ENCODE results near the gene MPZL3. TPM values are rescaled to one million over a fixed set of nuclear protein-coding genes. Genes with fewer than 3 reads are reported as not detected.

MPZL3 gene
- polyA plus RNA-seq, 1 of the 3 experiments (the other 2 are of a cell fraction) = 0.38 TPM

- TF ChIP-seq USF2 (IDR thresholded peaks at IDR 0.05; ENCODE audit: borderline replicate concordance, low read depth, low read length) (no peak), RXRA (IDR thresholded peaks at IDR 0.05; ENCODE audit: borderline replicate concordance, low read depth) (no peak), SIN3A (IDR thresholded peaks at IDR 0.05; ENCODE audit: borderline replicate concordance, low read depth, low read length) (no peak), CHD2 (IDR thresholded peaks at IDR 0.05; ENCODE audit: low read length, partially characterized antibody) (no peak)
Measured at GRCh38 chr11:118222437-118222836, 29.7 kb downstream of the MPZL3 start (continued).

- Histone ChIP-seq H2AFZ (ENCODE audit: low read depth) (no peak overlapping the region), H3K4me1 (ENCODE audit: control insufficient read depth in 1 of 2, insufficient read depth in 2 of 2, low read depth in 1 of 2, low read length in 1 of 2) (no peaks in the 10 kb centered on the region; a peak in 1 of 4 replicates), H3K27me3 (ENCODE audit: insufficient read depth) (peaks cover 40% of the 10 kb centered on the region), H4K20me1 (ENCODE audit: insufficient read depth) (no peaks in the 10 kb centered on the region), H3K4me2 (no peak overlapping the region), H3K79me2 (ENCODE audit: insufficient read depth) (no peaks in the 10 kb centered on the region), H3K4me3 (ENCODE audit: low read depth in 2 of 2, low read length in 1 of 2) (no peak overlapping the region), H3K36me3 (replicated peaks in 1 of 2; ENCODE audit: control insufficient read depth in 1 of 2, insufficient read depth in 2 of 2, low read length in 1 of 2) (no peaks in the 10 kb centered on the region), H3K27ac (ENCODE audit: low read depth in 2 of 2, low read length in 1 of 2) (no peak overlapping the region), H3K9ac (no peak overlapping the region), H3K9me3 (no peaks in the 10 kb centered on the region), H3K9me2 (no peaks in the 10 kb centered on the region), H3F3A (replicated peaks; ENCODE audit: insufficient read depth) (no peaks in the 10 kb centered on the region)
- POLR2A ChIA-PET = no interaction called here
- WGBS (ENCODE audit: low lambda C conversion rate) = 14% methylated on average over 3 of the region's 5 CpGs
- TF ChIP-seq CHD2 (IDR thresholded peaks at IDR 0.05; ENCODE audit: low read length, partially characterized antibody) (no peak), FOSL2 (IDR thresholded peaks at IDR 0.05; ENCODE audit: borderline replicate concordance, low read depth) (no peak), EP300 (IDR thresholded peaks at IDR 0.05; ENCODE audit: borderline replicate concordance in 1 of 2, low read depth in 1 of 2, low read length in 1 of 2) (no peak), NFIC (IDR thresholded peaks at IDR 0.05; ENCODE audit: borderline replicate concordance) (no peak), RAD21 (IDR thresholded peaks at IDR 0.05; ENCODE audit: low read length) (no peak), IRF3 (IDR thresholded peaks at IDR 0.05; ENCODE audit: low read depth, low read length) (no peak), USF1 (IDR thresholded peaks at IDR 0.05; ENCODE audit: borderline replicate concordance, low read depth) (no peak), GATA2 (CRISPR knock-in tag; IDR thresholded peaks at IDR 0.05) (no peak), NRF1 (IDR thresholded peaks at IDR 0.05; ENCODE audit: low read depth, low read length) (no peak), SIN3A (IDR thresholded peaks at IDR 0.05; ENCODE audit: borderline replicate concordance, low read depth, low read length) (no peak)
- DNase-seq = no peak
- CTCF ChIA-PET = interaction anchor here (1.2 to 1.5 kb wide), 2 partner anchors 9 to 23 kb away, joined by 3 to 5 read pairs; no protein-coding TSS in a partner anchor
Measured at GRCh38 chr11:118221419-118221818, 30.7 kb downstream of the MPZL3 start.

GRCh38 chr11:118219732-118220131 is 32.4 kb downstream of the MPZL3 start:
- no peaks in the 10 kb centered on the region for H3K79me2 ChIP-seq (ENCODE audit: insufficient read depth)
- no peaks in the 10 kb centered on the region for H3K4me1 ChIP-seq (ENCODE audit: control insufficient read depth in 1 of 2, insufficient read depth in 2 of 2, low read depth in 1 of 2, low read length in 1 of 2)
- no peaks in the 10 kb centered on the region for H3K9me3 ChIP-seq
- H3K9ac ChIP-seq = no peak overlapping the region
- no peak overlapping the region for H2AFZ ChIP-seq (ENCODE audit: low read depth)
- no peak overlapping the region for H3K4me2 ChIP-seq
- TF ChIP-seq MAX (IDR thresholded peaks at IDR 0.05; ENCODE audit: low read depth) = no peak
- no peak for TF ChIP-seq PBX3 (IDR thresholded peaks at IDR 0.05)
- TF ChIP-seq YY1 (IDR thresholded peaks at IDR 0.05; ENCODE audit: low read depth) = no peak
- TF ChIP-seq JUND (IDR thresholded peaks at IDR 0.05) = no peak
- TF ChIP-seq CTCF (IDR thresholded peaks at IDR 0.05) = no peak
- H3K36me3 ChIP-seq (replicated peaks in 1 of 2; ENCODE audit: control insufficient read depth in 1 of 2, insufficient read depth in 2 of 2, low read length in 1 of 2) = no peaks in the 10 kb centered on the region
- peaks cover 52% of the 10 kb centered on the region for H3K27me3 ChIP-seq (ENCODE audit: insufficient read depth)
- no peaks in the 10 kb centered on the region for H3F3A ChIP-seq (replicated peaks; ENCODE audit: insufficient read depth)
- ChIA-PET CTCF (interaction anchor here (0.6 kb wide), 1 partner anchor 343 kb away, joined by 3 read pairs; no protein-coding TSS in a partner anchor), POLR2A (no interaction called here)
- 0% methylated on average over 1 of the region's 1 CpG for WGBS (ENCODE audit: low lambda C conversion rate)
- no peak overlapping the region for H3K4me3 ChIP-seq (ENCODE audit: low read depth in 2 of 2, low read length in 1 of 2)
- H3K27ac ChIP-seq (ENCODE audit: low read depth in 2 of 2, low read length in 1 of 2) = no peak overlapping the region
- no peak for DNase-seq
- no peaks in the 10 kb centered on the region for H3K9me2 ChIP-seq
- no peaks in the 10 kb centered on the region for H4K20me1 ChIP-seq (ENCODE audit: insufficient read depth)

All from SK-N-SH (cell line).